HepG2 (cell line): ENCODE results near the gene TBCD. TPM values are rescaled to one million over a fixed set of nuclear protein-coding genes. Genes with fewer than 3 reads are reported as not detected.

Experiments
- ADNP ChIP-seq: sonication (generic); formaldehyde crosslinking; IDR thresholded peaks from 2 replicates; pipeline ENCODE4 v1.4.0; 2020; ENCODE audit warnings: missing genetic modification reagents
- EHMT2 ChIP-seq: fragments of 200-600 bp; sonication (generic); IDR thresholded peaks from 2 replicates; pipeline ENCODE4 v1.7.0; 2017; ENCODE audit warnings: antibody characterized with exemption, low read depth, low read length, borderline replicate concordance
- MTA3 ChIP-seq: sonication (generic); formaldehyde crosslinking; IDR thresholded peaks from 2 replicates; pipeline ENCODE4 v1.4.0; 2020; ENCODE audit warnings: missing genetic modification reagents
- PHF20 ChIP-seq: sonication (generic); formaldehyde crosslinking; IDR thresholded peaks from 2 replicates; pipeline ENCODE4 v1.5.0; 2020; ENCODE audit warnings: mild to moderate bottlenecking, missing genetic modification reagents
- RFXAP ChIP-seq: sonication (generic); formaldehyde crosslinking; IDR thresholded peaks from 2 replicates; pipeline ENCODE4 v1.4.0; 2020; ENCODE audit warnings: missing genetic modification reagents, borderline replicate concordance
- SCMH1 ChIP-seq: sonication (generic); formaldehyde crosslinking; IDR thresholded peaks from 2 replicates; pipeline ENCODE4 v1.9.0; 2021; ENCODE audit warnings: missing genetic modification reagents, mild to moderate bottlenecking, borderline replicate concordance
- ZBTB8A ChIP-seq: sonication (generic); formaldehyde crosslinking; IDR thresholded peaks from 2 replicates; pipeline ENCODE4 v1.4.0; 2020; ENCODE audit warnings: mild to moderate bottlenecking, low read depth, missing genetic modification reagents, borderline replicate concordance
- ZNF446 ChIP-seq: sonication (generic); formaldehyde crosslinking; IDR thresholded peaks from 2 replicates; pipeline ENCODE4 v1.5.0; 2020; ENCODE audit warnings: mild to moderate bottlenecking, missing genetic modification reagents
- ZNF782 ChIP-seq: sonication (generic); formaldehyde crosslinking; IDR thresholded peaks from 2 replicates; pipeline ENCODE4 v1.4.0; 2020; ENCODE audit warnings: missing genetic modification reagents, mild to moderate bottlenecking, borderline replicate concordance
- ZNF878 ChIP-seq: sonication (generic); formaldehyde crosslinking; IDR thresholded peaks from 2 replicates; pipeline ENCODE4 v1.8.1; 2023; ENCODE audit warnings: mild to moderate bottlenecking, missing genetic modification reagents, moderate library complexity
- ZNF891 ChIP-seq: sonication (generic); formaldehyde crosslinking; IDR thresholded peaks from 2 replicates; pipeline ENCODE4 v1.5.0; 2020; ENCODE audit warnings: mild to moderate bottlenecking, missing genetic modification reagents
- polyA plus RNA-seq, 8 experiments: library from polyadenylated mRNA; depleted of rRNA in 3 of 8; stranded (reverse) in 7 of 8; unstranded in 1 of 8; fragments of >200 nt; fragmentation: Illumina TruSeq in 4 of 8; extraction: Trizol in 4 of 8; gene quantifications; 2 replicates each; pipeline versions ENCODE4 v1.2.1 to v1.2.3, GENCODE V29; 2011 to 2016; ENCODE audit warnings: low read depth in 4 of 8, missing spikeins in 1 of 8, mixed read lengths in 1 of 8; ENCODE audit not compliant: insufficient read depth in 1 of 8
- total RNA-seq, 5 experiments: library from RNA; depleted of rRNA; stranded (reverse); fragments of >200 nt; fragmentation: Illumina TruSeq; extraction: Trizol; gene quantifications; 2 replicates each; pipeline ENCODE4 v1.2.3, GENCODE V29; 2016; ENCODE audit warnings: low read depth in 1 of 5
- TF ChIP-seq, protein P1 (sequence below): sonication (generic); formaldehyde crosslinking; IDR thresholded peaks from 2 replicates; pipeline ENCODE4 v1.4.0; 2020; ENCODE audit warnings: missing genetic modification reagents, mild to moderate bottlenecking, borderline replicate concordance
- TF ChIP-seq, protein P2 (sequence below): sonication (generic); formaldehyde crosslinking; IDR thresholded peaks from 2 replicates; pipeline ENCODE4 v1.5.1; 2020; ENCODE audit warnings: mild to moderate bottlenecking, missing genetic modification reagents, moderate library complexity
- TF ChIP-seq, protein P3 (sequence below): sonication (generic); formaldehyde crosslinking; IDR thresholded peaks from 2 replicates; pipeline ENCODE4 v1.8.0; 2022; ENCODE audit warnings: missing genetic modification reagents, mild to moderate bottlenecking, inconsistent platforms, borderline replicate concordance
- TF ChIP-seq, protein P4 (sequence below): sonication (generic); formaldehyde crosslinking; IDR thresholded peaks from 2 replicates; pipeline ENCODE4 v1.4.0; 2020; ENCODE audit warnings: mild to moderate bottlenecking, missing genetic modification reagents

TBCD gene
- total and polyA plus RNA-seq, 2 of the 13 experiments (the other 11 are each of a cell fraction or from before 2014, with no cell fraction given): 33.9 to 54.8 TPM

DNA sequence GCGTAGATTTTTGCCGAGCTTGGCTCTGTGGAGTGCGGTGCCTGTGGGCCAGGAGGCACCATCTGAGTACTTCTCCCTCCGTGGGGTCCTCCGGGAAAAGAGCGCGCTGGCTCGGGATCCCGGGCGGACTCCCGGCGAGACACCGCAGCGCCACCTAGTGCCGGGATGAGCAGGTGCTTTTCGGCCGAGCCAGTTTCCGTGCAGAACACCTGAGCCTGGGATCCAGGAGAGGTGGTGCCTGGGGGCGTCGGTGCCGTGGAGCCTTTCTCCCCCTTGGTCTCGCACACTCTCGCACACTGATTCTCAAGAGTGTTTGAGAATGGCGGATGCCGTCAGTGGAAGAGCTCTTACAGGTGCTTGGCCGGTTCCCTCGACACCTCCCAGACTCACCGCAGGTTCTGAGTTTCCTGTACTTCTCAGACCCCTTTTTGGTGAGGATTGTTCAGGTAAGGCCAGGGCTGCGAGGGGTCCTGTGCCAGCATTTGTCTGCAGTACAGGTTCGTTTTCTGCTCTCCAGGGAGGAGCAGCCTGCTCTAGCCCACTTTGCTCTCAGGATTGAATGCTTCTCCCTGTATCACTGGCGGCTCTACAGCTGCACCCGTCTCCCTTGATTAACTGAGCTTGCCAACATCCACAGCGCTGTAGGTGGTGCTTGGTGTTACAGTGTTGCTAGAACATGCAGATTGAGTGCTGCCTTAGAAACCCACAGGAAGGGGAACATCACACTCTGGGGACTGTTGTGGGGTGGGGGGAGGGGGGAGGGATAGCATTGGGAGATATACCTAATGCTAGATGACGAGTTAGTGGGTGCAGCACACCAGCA is 23.3 kb downstream of the TBCD start (continued):
- TF ChIP-seq, protein P1, sequence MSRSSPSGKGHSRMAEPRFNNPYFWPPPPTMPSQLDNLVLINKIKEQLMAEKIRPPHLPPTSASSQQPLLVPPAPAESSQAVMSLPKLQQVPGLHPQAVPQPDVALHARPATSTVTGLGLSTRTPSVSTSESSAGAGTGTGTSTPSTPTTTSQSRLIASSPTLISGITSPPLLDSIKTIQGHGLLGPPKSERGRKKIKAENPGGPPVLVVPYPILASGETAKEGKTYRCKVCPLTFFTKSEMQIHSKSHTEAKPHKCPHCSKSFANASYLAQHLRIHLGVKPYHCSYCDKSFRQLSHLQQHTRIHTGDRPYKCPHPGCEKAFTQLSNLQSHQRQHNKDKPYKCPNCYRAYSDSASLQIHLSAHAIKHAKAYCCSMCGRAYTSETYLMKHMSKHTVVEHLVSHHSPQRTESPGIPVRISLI (CRISPR knock-in tag): no peak
- TF ChIP-seq ZNF891 (CRISPR knock-in tag) (0 out of 2 replicates have a peak, but pooled peaks have one; percentile 38), ADNP (CRISPR knock-in tag) (no peak), EHMT2 (no peak), RFXAP (no peak), SCMH1 (CRISPR knock-in tag) (no peak), ZNF782 (CRISPR knock-in tag) (no peak), ZNF878 (CRISPR knock-in tag) (no peak), PHF20 (CRISPR knock-in tag) (no peak), ZNF446 (CRISPR knock-in tag) (no peak), ZBTB8A (CRISPR knock-in tag) (no peak), MTA3 (no peak)
- TF ChIP-seq, protein P2, sequence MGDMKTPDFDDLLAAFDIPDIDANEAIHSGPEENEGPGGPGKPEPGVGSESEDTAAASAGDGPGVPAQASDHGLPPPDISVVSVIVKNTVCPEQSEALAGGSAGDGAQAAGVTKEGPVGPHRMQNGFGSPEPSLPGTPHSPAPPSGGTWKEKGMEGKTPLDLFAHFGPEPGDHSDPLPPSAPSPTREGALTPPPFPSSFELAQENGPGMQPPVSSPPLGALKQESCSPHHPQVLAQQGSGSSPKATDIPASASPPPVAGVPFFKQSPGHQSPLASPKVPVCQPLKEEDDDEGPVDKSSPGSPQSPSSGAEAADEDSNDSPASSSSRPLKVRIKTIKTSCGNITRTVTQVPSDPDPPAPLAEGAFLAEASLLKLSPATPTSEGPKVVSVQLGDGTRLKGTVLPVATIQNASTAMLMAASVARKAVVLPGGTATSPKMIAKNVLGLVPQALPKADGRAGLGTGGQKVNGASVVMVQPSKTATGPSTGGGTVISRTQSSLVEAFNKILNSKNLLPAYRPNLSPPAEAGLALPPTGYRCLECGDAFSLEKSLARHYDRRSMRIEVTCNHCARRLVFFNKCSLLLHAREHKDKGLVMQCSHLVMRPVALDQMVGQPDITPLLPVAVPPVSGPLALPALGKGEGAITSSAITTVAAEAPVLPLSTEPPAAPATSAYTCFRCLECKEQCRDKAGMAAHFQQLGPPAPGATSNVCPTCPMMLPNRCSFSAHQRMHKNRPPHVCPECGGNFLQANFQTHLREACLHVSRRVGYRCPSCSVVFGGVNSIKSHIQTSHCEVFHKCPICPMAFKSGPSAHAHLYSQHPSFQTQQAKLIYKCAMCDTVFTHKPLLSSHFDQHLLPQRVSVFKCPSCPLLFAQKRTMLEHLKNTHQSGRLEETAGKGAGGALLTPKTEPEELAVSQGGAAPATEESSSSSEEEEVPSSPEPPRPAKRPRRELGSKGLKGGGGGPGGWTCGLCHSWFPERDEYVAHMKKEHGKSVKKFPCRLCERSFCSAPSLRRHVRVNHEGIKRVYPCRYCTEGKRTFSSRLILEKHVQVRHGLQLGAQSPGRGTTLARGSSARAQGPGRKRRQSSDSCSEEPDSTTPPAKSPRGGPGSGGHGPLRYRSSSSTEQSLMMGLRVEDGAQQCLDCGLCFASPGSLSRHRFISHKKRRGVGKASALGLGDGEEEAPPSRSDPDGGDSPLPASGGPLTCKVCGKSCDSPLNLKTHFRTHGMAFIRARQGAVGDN: peak; percentile 66
- TF ChIP-seq, protein P3, sequence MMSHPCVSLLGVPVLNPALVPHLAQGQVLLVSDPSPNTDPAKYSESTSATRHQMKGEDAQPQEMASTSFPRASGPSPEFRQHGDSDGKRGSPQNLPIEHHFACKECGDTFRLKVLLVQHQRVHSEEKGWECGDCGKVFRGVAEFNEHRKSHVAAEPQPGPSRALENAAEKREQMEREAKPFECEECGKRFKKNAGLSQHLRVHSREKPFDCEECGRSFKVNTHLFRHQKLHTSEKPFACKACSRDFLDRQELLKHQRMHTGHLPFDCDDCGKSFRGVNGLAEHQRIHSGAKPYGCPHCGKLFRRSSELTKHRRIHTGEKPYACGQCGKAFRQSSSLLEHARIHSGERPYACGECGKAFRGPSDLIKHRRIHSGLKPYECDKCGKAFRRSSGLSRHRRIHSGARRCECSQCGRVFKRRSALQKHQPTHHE (CRISPR knock-in tag): no peak
- TF ChIP-seq, protein P4, sequence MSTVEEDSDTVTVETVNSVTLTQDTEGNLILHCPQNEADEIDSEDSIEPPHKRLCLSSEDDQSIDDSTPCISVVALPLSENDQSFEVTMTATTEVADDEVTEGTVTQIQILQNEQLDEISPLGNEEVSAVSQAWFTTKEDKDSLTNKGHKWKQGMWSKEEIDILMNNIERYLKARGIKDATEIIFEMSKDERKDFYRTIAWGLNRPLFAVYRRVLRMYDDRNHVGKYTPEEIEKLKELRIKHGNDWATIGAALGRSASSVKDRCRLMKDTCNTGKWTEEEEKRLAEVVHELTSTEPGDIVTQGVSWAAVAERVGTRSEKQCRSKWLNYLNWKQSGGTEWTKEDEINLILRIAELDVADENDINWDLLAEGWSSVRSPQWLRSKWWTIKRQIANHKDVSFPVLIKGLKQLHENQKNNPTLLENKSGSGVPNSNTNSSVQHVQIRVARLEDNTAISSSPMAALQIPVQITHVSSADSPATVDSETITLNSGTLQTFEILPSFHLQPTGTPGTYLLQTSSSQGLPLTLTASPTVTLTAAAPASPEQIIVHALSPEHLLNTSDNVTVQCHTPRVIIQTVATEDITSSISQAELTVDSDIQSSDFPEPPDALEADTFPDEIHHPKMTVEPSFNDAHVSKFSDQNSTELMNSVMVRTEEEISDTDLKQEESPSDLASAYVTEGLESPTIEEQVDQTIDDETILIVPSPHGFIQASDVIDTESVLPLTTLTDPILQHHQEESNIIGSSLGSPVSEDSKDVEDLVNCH: no peak
